GM18526 (cell line): ENCODE measurements around the gene OPN5.

Experiments used
- POLR2A ChIP-seq: IDR thresholded peaks from 3 replicates; pipeline ENCODE4 v1.6.1; 2011; ENCODE audit not compliant: insufficient read length; ENCODE audit errors: extremely low read depth

OPN5 gene, protein sequence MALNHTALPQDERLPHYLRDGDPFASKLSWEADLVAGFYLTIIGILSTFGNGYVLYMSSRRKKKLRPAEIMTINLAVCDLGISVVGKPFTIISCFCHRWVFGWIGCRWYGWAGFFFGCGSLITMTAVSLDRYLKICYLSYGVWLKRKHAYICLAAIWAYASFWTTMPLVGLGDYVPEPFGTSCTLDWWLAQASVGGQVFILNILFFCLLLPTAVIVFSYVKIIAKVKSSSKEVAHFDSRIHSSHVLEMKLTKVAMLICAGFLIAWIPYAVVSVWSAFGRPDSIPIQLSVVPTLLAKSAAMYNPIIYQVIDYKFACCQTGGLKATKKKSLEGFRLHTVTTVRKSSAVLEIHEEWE

DNA sequence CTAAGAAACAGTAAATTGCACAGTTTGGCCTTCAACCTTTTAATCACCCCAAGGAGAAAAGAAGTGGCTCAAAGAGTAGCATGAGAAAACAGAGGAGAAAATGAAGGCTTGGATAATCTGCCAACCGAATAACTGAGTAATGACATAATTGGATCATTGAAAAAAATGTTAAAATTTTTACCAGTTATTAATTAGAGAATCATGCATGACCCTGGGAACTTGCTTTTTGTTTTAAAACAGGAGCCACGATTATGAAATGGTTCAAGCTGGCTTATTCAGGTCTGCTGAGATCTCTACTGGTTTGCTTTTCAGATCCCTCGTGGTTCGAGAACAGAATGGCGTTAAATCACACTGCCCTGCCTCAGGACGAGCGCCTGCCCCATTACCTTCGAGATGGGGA lies at the start of gene OPN5:
OPN5 (plus strand) TSS at position 301 of the 400 bp plus-strand sequence; CDS start at position 336, 35 bp downstream.
- no peak for TF ChIP-seq POLR2A

DNA sequence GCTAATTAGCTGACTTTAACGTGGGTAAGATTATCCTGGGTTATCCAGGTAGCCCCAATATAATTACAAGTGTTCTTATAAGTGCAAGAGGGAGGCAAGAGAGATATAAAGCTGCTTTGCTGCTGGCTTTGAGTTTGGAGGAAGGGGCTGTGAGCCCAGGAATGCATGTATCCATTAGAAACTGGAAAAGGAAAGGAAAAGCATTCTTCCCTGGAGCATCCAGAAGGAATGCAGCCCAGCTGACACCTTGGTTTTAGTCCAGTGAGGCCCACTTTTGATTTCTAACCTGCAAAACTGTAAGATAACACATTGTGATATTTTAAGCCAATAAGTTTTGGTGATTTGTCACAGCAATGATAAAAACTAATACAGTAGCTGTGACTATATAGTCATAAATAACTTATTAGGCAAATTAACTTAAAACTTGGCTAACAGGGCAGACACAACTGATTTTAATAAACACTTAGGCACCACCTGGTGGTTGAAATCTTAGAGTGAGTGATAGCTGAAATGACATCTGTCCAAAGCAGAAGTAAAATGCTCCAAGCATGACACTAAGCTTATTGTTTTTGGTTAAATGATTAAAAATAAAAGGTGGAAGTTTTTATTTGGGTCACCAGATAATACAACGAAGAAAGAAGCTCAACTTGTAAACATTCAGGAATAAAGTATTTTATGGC lies 47.8 kb upstream of the OPN5 start:
- TF ChIP-seq POLR2A: no peak

DNA sequence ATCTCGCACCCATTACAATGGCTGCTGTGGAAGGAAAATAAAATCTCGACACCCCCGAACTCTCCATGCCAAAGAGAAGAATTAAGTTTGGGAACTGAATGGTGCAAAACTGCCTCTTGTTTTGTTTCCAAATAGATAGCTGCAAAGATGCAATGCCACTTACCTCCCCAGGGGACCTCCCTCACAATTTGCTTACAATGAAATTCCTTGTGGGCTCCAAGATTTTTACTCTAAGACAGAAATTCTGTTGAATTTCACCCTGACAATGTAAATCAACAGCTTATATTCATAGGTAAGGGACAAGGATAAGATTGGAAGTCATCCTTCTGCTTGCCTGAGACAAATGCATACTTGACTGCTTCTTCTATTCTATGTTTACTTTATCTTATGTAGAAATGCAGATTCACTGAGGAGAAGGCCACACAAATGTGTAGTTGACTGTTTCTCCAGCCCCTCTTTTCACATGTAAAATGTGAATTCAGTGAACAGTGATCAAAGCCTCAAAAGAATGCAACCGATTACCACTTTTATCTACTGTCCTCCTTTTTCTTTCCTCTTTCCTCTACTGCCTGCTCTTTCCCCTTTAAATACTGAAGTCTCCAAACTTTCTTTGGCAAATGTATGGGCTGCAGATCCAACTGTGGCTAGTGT lies 46.9 kb upstream of the OPN5 start:
- no peak for TF ChIP-seq POLR2A

DNA sequence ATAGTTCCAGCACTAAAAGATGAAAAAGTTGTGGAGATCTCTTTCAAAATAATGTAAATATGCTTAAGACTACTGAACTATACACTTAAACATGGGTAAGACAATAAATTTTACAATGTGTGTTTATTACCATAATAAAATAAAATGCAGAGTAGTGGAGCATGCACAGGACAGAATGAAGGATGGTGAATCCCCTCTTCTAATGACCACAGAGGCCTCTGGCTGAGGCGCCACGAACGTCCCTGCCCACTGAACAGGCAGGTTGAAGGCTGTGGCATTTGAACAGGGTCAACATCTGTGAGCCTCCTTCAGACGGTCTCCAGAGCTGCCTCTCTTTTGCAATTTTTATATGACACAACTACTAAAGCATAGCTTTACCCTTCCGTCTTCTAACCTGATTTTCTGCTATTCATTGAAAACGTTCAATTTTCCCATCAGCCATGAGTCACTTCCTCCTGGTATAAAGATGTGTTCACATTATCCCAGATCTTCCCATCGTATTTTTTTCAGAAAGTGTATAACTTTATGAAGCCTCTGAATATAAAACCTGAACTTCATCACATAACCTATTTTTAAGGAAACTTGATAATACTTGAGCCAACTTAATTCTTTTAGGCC lies 45.6 kb upstream of the OPN5 start:
- TF ChIP-seq POLR2A: no peak

DNA sequence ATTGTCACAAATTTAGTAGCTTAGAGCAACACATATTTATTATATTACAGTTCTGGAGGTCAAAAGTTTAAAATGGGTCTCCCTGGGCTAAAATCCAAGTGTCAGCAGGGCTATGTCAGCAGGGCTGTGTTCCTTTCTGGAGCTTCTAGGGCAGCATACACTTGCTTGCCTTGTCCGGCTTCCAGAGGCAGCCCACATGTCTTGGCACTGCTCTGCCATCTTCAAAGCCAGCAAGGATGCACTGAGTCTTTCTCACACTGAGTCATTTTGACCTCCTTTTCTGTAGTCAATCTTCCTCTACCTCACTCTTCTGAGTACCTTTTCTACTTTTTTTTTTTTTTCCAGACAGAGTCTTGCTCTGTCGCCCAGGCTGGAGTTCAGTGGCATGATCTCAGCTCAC lies 44.4 kb upstream of the OPN5 start:
- no peak for TF ChIP-seq POLR2A

DNA sequence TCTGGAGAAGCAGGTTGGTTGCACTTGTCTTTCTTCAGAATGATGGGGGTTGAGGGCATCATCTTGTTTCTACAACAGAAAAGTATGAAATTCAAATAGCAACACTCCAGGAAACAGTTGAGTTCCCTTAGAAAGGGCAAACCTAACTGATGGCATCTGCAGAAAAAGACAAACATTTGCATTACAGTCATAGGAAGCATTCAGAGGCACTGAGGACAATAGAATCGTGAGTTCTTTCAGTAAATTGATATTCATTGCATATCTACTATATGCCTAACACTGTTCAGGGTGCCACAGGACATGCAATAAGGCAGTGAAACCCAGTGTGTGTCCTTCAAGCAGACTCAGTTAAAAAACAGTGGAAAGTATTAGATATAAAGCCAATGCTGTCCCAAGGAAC lies 41.1 kb upstream of the OPN5 start:
- no peak for TF ChIP-seq POLR2A

DNA sequence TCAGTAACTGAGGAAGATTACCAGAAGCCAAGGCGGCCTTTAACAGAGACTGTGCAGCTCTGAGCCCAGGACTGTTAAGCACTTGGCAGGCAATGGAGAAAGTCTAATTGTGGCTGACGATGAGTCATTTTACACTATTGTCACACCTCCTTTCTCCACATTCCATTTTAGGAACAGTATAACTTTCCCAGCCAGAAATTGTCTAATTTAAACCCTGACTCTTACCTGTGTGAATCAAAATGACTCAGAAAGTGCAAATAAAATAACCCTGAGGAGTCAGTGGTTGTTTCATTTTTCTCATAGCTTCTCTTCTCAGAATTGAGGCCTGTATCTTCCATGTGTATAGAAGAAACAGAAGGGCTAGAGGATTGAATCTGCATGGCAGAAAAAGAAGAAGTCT lies 40.0 kb upstream of the OPN5 start:
- no peak for TF ChIP-seq POLR2A

DNA sequence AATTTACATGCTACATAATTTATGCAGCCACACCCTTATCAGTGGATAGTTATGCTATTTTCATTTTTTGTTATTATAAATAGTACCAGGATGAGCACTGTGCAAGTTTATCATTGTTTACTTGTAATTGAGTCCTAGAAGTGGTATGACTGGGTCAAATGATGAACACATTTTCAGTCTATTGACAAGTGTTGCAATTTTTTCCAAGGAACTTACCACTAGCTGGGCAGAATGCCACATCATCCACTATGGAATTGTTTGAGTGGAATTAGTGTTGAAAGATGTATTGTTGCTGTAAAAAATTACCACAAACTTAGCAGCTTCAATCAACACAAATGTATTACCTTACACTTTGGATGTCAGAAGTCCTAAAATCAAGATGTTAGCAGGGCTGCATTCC lies 38.1 kb upstream of the OPN5 start:
- TF ChIP-seq POLR2A: no peak

DNA sequence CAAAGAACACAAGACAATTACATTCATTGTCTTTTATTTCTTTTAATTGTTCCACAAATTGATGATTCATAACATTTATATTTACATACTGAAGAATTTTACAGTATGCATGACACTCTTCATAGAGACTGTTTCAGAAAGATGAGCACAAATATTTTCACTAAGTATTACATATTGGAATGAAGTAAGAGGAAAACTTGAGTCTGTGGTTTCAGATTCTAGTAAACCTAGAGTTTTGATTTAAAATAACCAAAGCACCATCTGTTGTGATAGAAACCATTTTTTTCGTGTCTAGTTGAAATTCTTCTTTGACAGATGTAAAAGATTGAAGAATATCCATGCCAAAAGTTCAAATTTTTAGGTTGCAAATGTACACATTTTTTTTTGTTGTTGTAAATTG lies 32.1 kb upstream of the OPN5 start:
- TF ChIP-seq POLR2A: no peak

DNA sequence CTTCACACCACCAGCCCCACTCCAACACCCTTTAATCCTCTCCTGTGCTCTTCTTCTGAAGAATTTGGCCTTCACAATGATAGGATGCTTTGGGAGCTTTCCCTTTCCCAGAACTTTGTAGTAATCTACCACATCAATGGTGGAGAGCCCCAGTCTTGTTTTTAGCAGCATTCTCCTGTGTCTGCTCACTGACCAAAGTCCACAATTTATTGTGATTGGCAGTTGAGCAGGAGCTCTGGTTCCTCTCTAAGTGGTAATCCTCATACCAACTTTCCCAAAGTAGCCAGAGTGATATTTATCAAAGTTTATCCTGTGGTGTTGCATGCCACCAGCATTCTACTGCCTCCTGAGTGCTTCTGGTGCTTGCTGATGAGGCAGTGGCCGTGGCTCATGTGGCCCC lies 29.0 kb upstream of the OPN5 start:
- no peak for TF ChIP-seq POLR2A

DNA sequence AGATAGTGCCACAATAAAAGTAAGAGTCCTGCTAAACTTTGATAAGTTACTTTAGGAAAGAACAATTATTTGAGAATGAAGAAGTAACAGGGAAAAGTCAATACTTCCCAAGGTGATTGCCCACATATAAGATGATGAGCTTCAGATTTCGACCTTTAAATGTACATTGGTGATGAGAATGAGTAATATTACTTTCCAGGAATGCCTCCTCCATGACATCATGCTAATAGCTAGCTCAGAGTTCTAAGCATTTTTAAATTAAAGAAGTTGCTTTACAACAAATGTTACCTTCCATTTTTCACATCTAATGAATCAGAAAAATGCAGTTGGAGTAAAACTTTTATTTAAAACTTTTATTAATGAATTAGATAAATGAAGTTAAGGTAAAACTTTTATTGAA lies 22.5 kb upstream of the OPN5 start:
- TF ChIP-seq POLR2A: no peak

DNA sequence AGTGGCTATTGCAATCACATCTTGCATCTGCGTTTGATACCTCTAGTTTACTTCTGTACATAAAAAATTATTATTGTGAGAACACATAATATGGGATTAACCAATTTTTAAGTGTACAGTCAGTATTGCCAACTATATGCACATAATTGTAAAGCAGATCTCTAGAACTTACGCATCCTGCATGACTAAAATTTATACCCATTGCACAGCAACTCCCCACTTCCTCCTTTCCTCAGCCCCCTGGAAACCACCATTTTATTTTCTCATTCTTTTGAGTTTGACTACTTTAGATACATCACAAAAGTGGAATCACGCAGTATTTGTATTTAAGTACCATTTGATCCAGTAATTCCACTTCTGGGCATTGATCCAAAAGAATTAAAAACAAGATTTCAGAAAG lies 19.3 kb upstream of the OPN5 start:
- TF ChIP-seq POLR2A: no peak

DNA sequence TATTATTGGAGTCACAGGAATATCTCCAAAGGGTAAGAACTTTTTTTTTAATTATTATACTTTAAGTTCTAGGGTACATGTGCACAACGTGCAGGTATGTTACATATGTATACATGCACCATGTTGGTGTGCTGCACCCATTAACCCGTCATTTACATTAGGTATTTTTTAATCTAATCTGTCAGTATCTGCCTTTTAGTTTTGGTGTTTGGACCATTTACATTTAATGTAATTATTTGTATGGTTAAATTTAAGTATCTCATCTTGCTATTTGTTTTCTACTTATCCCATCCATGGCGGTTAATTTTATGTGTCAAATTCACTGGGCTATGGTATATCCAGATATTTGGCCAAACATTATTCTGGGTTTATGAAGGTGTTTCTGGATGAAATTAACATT lies 15.4 kb upstream of the OPN5 start:
- no peak for TF ChIP-seq POLR2A

DNA sequence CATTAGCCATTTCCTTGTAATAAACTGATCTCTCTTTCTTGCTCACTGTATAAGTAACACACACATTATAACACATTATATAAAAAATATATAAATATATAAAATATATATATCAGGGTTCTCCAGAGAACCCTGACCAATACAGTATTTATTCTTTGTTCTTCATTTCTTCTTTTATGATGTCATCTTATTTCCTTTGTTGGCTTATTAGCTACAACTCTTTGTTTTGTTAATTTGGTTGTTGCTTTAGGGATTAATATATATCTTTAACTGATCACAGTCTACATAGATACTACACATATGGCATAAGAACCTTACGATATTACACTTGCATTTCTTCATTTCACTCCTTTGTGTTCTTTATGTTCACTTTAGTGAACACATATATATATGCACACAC lies 14.7 kb upstream of the OPN5 start:
- TF ChIP-seq POLR2A: no peak

DNA sequence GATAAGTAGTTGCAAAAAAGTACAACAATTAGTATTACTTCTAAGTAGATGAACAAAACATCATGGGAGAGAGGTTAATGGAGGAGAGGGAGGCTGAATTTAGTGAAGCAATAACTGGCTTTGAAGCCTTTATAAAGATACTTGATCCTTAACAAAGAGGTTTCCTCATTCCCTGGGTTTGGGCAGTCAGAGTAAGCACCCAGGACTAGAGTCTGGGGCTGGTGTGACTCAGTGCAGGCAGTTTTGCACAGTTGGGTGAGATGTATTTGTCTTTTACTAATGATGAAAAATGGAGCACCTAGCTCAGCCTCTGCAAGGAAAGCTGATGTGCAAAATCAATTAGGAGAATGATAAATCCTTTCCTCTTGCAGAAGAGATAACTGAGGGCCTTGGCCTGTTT lies 11.8 kb upstream of the OPN5 start:
- TF ChIP-seq POLR2A: no peak

DNA sequence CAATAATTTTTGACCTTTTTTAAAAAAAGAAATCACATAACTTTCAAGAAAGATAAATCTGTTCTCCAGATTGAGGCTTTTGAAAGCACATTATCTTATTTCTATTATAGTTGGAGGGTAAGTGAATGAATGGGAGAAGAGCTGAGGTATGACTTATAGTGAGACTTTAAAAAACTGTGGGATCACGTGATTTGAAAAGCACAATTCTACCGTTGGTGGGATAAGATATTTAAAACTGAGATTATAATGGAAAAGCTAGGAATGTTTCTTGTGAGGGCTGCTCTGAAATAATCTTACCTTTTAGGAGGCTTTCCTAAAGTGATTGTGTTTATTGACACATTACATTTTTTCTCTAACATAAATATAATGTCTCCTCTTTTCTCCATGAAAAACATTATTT lies 9.5 kb upstream of the OPN5 start:
- no peak for TF ChIP-seq POLR2A
